SK-N-SH treated with all-trans-retinoic acid at 6 μM for 48 hours (cell line): ENCODE results near the gene WIPF2.
A peak's percentile ranks its signal among the peaks of the same experiment; 100 is the strongest.

Source experiments
- ATAC-seq: fragments of 200-7000 bp; cut with Tn5 transposase; 3 replicates; pipeline ENCODE4 v1.9.1; 2020; ENCODE audit warnings: mild to moderate bottlenecking, moderate library complexity
- ARNTL ChIP-seq: fragments of 450-650 bp; formaldehyde crosslinking; IDR thresholded peaks from 2 replicates; pipeline ENCODE4 v1.5.0; 2020; ENCODE audit warnings: low read depth, mild to moderate bottlenecking, moderate library complexity, borderline replicate concordance
- BACH2 ChIP-seq: fragments of 250-450 bp; sonication (Bioruptor Pico); IDR thresholded peaks from 2 replicates; pipeline ENCODE4 v1.9.0; 2021; ENCODE audit warnings: mild to moderate bottlenecking, borderline replicate concordance
- CREB5 ChIP-seq: fragments of 250-450 bp; sonication (Bioruptor Pico); IDR thresholded peaks from 2 replicates; pipeline ENCODE4 v1.5.1; 2020; ENCODE audit warnings: low read depth, mild to moderate bottlenecking, moderate library complexity
- ESRRG ChIP-seq: fragments of 250-450 bp; sonication (Bioruptor Pico); IDR thresholded peaks from 2 replicates; pipeline ENCODE4 v1.6.1; 2021; ENCODE audit warnings: mild to moderate bottlenecking
- GLIS3 ChIP-seq: fragments of 250-450 bp; sonication (Bioruptor Pico); IDR thresholded peaks from 2 replicates; pipeline ENCODE4 v1.5.0; 2020; ENCODE audit warnings: mild to moderate bottlenecking, moderate library complexity
- OSR1 ChIP-seq: fragments of 250-450 bp; sonication (Bioruptor Pico); IDR thresholded peaks from 2 replicates; pipeline ENCODE4 v1.8.0; 2022; ENCODE audit warnings: moderate library complexity, mild to moderate bottlenecking, inconsistent platforms
- PATZ1 ChIP-seq: fragments of 250-450 bp; sonication (Bioruptor Pico); IDR thresholded peaks from 2 replicates; pipeline ENCODE4 v1.8.0; 2020; ENCODE audit warnings: mild to moderate bottlenecking, moderate library complexity, borderline replicate concordance
- POU6F1 ChIP-seq: fragments of 250-450 bp; sonication (Bioruptor Pico); IDR thresholded peaks from 2 replicates; pipeline ENCODE4 v1.8.0; 2021; ENCODE audit warnings: low read depth, mild to moderate bottlenecking, moderate library complexity, borderline replicate concordance
- RARB ChIP-seq: fragments of 250-450 bp; sonication (Bioruptor Pico); IDR thresholded peaks from 2 replicates; pipeline ENCODE4 v1.8.0; 2021; ENCODE audit warnings: mild to moderate bottlenecking, moderate library complexity
- SNAI2 ChIP-seq: fragments of 250-450 bp; sonication (Bioruptor Pico); IDR thresholded peaks from 2 replicates; pipeline ENCODE4 v1.5.0; 2020; ENCODE audit warnings: mild to moderate bottlenecking, moderate library complexity
- TCF4 ChIP-seq: fragments of 250-450 bp; sonication (Bioruptor Pico); IDR thresholded peaks from 2 replicates; pipeline ENCODE4 v1.8.0; 2021; ENCODE audit warnings: mild to moderate bottlenecking, moderate library complexity, borderline replicate concordance
- TSHZ2 ChIP-seq: fragments of 250-450 bp; sonication (Bioruptor Pico); IDR thresholded peaks from 2 replicates; pipeline ENCODE4 v1.5.0; 2020; ENCODE audit warnings: mild to moderate bottlenecking, moderate library complexity
- ZFP3 ChIP-seq: fragments of 250-450 bp; sonication (Bioruptor Pico); IDR thresholded peaks from 2 replicates; pipeline ENCODE4 v1.5.0; 2020; ENCODE audit warnings: mild to moderate bottlenecking, moderate library complexity
- ZNF565 ChIP-seq: fragments of 450-650 bp; formaldehyde crosslinking; conservative IDR thresholded peaks from 2 replicates; pipeline ENCODE4 v1.5.0; 2020; ENCODE audit warnings: low read depth, mild to moderate bottlenecking, moderate library complexity
- ZNF70 ChIP-seq: fragments of 450-650 bp; formaldehyde crosslinking; IDR thresholded peaks from 2 replicates; pipeline ENCODE4 v1.5.0; 2020; ENCODE audit warnings: mild to moderate bottlenecking, moderate library complexity

Gene WIPF2

GRCh38 chr17:40315678-40316570, 96.8 kb downstream of the WIPF2 start (continued):
- no peak for TF ChIP-seq TSHZ2
- TF ChIP-seq POU6F1 (CRISPR knock-in tag), result no peak
- TF ChIP-seq SNAI2, result no peak
- TF ChIP-seq BACH2, result no peak
- TF ChIP-seq, all 23 proteins: peak for 0

GRCh38 chr17:40316571-40317344, 97.7 kb downstream of the WIPF2 start:
- peak; percentile 30 for ATAC-seq
- TF ChIP-seq TCF4 (CRISPR knock-in tag) (peak; percentile 52), PATZ1 (peak; percentile 66; the same call in 1 of the 2 replicates), OSR1 (CRISPR knock-in tag) (no peak)

- ATAC-seq, result peak; percentile 54
- TF ChIP-seq CREB5 (CRISPR knock-in tag) (0 out of 2 replicates have a peak, but pooled peaks have one; percentile 24), ZNF70 (CRISPR knock-in tag) (no peak)
These were observed 98.3 kb downstream of the WIPF2 start for GRCh38 chr17:40317345-40317873.

- ATAC-seq, result peak; percentile 84
- TF ChIP-seq ESRRG (CRISPR knock-in tag), result no peak
- no peak for TF ChIP-seq ARNTL (CRISPR knock-in tag)
- no peak for TF ChIP-seq ZNF70 (CRISPR knock-in tag)
- no peak for TF ChIP-seq POU6F1 (CRISPR knock-in tag)
- no peak for TF ChIP-seq ZFP3 (CRISPR knock-in tag)
- TF ChIP-seq RARB (CRISPR knock-in tag), result no peak
- TF ChIP-seq ZNF565 (CRISPR knock-in tag), result no peak
- no peak for TF ChIP-seq GLIS3 (CRISPR knock-in tag)
These were observed 99.1 kb downstream of the WIPF2 start for GRCh38 chr17:40317880-40318829.
